ENCODE data around the gene OMA1. TPM values are rescaled to one million over a fixed set of nuclear protein-coding genes. Genes with fewer than 3 reads are reported as not detected.
"Not testable (repeated sequence)": the region's sequence is repeated elsewhere in the genome, so short reads cannot be mapped to it uniquely, and the experiment has no call there.

Gene OMA1
- total RNA-seq, 2 experiments from 2014 or later, result 22.3 to 23.9 TPM

- H3K27ac Mint-ChIP-seq; H3K9me3 Mint-ChIP-seq (ENCODE audit: insufficient read depth); H3K36me3 Mint-ChIP-seq (ENCODE audit: low read depth); H3K4me3 Mint-ChIP-seq; ATAC-seq; CTCF ChIA-PET; DNase-seq: not testable (repeated sequence)
- POLR2A ChIA-PET, result interaction anchor here (0.5 kb wide), 1 partner anchor 13 kb away, joined by 3 read pairs; no protein-coding TSS in a partner anchor
- peaks cover 29% of the 10 kb centered on the region for H3K4me1 Mint-ChIP-seq (ENCODE audit: low read depth)
- peaks cover 49% of the 10 kb centered on the region for H3K27me3 Mint-ChIP-seq (ENCODE audit: low read depth)
Observed at GRCh38 chr1:58582143-58582542, 35.6 kb upstream of the OMA1 start.

- Mint-ChIP-seq H3K36me3 (ENCODE audit: low read depth) (no peaks in the 10 kb centered on the region), H3K27ac (no peak overlapping the region), H3K27me3 (ENCODE audit: low read depth) (peaks cover 47% of the 10 kb centered on the region), H3K9me3 (ENCODE audit: insufficient read depth) (no peaks in the 10 kb centered on the region), H3K4me3 (no peak overlapping the region), H3K4me1 (ENCODE audit: low read depth) (peaks cover 30% of the 10 kb centered on the region)
- ChIA-PET POLR2A (interaction anchor here (0.5 kb wide), 1 partner anchor 12 kb away, joined by 3 read pairs; no protein-coding TSS in a partner anchor), CTCF (no interaction called here)
- ATAC-seq (no peak), DNase-seq (no peak)
Observed at GRCh38 chr1:58581641-58582040, 35.1 kb upstream of the OMA1 start.

- no peak for DNase-seq
- Mint-ChIP-seq H3K27ac (no peak overlapping the region), H3K9me3 (ENCODE audit: insufficient read depth) (no peaks in the 10 kb centered on the region), H3K4me1 (ENCODE audit: low read depth) (peaks cover 37% of the 10 kb centered on the region), H3K36me3 (ENCODE audit: low read depth) (peaks cover 2% of the 10 kb centered on the region), H3K4me3 (no peak overlapping the region), H3K27me3 (ENCODE audit: low read depth) (peaks cover 49% of the 10 kb centered on the region)
- no peak for ATAC-seq
- POLR2A ChIA-PET, result no interaction called here
- CTCF ChIA-PET, result interaction anchor here (1.4 kb wide), 1 partner anchor 64 kb away, joined by 3 read pairs; no protein-coding TSS in a partner anchor
Observed at GRCh38 chr1:58580186-58580585, 33.7 kb upstream of the OMA1 start.

GRCh38 chr1:58577654-58578030 lies 31.1 kb upstream of the OMA1 start:
- peaks cover 32% of the 10 kb centered on the region for H3K4me1 Mint-ChIP-seq (ENCODE audit: low read depth)
- no peak for DNase-seq
- H3K9me3 Mint-ChIP-seq (ENCODE audit: insufficient read depth), result no peaks in the 10 kb centered on the region
- peaks cover 59% of the 10 kb centered on the region for H3K27me3 Mint-ChIP-seq (ENCODE audit: low read depth)
- H3K4me3 Mint-ChIP-seq, result no peak overlapping the region
- ChIA-PET POLR2A (interaction anchor here (0.6 kb wide), 1 partner anchor 45 kb away, joined by 4 read pairs; no protein-coding TSS in a partner anchor), CTCF (interaction anchor here (1.0 to 1.8 kb wide), 3 partner anchors 31 to 75 kb away, joined by 3 to 6 read pairs (median 5); no protein-coding TSS in a partner anchor)
- ATAC-seq, result no peak
- H3K36me3 Mint-ChIP-seq (ENCODE audit: low read depth), result peaks cover 2% of the 10 kb centered on the region
- H3K27ac Mint-ChIP-seq, result no peak overlapping the region

GRCh38 chr1:58576727-58577653 lies 30.5 kb upstream of the OMA1 start, which contains the start of gene TACSTD2:
TACSTD2 (minus strand) TSS chr1:58577252; CDS start chr1:58577156, 96 bp downstream.
- Mint-ChIP-seq H3K36me3 (ENCODE audit: low read depth) (peaks cover 2% of the 10 kb centered on the region), H3K27ac (no peak within 1 kb of the TSS), H3K9me3 (ENCODE audit: insufficient read depth) (no peaks in the 10 kb centered on the region), H3K4me3 (peak within 1 kb of the TSS; percentile 56), H3K27me3 (ENCODE audit: low read depth) (peaks cover 62% of the 10 kb centered on the region), H3K4me1 (ENCODE audit: low read depth) (peaks cover 32% of the 10 kb centered on the region)
- ChIA-PET POLR2A (interaction anchor here (0.6 kb wide), 1 partner anchor 46 kb away, joined by 4 read pairs; no protein-coding TSS in a partner anchor), CTCF (no interaction called here)
- ATAC-seq, result peak; percentile 43
- no peak for DNase-seq

GRCh38 chr1:58576325-58576726 lies 29.8 kb upstream of the OMA1 start:
- ATAC-seq (peak; percentile 38), DNase-seq (no peak)
- Mint-ChIP-seq H3K36me3 (ENCODE audit: low read depth) (peaks cover 2% of the 10 kb centered on the region), H3K27me3 (ENCODE audit: low read depth) (peaks cover 68% of the 10 kb centered on the region), H3K9me3 (ENCODE audit: insufficient read depth) (no peaks in the 10 kb centered on the region), H3K27ac (no peak overlapping the region), H3K4me3 (peak overlapping the region; percentile 56), H3K4me1 (ENCODE audit: low read depth) (peaks cover 32% of the 10 kb centered on the region)
- CTCF ChIA-PET, result no interaction called here
- POLR2A ChIA-PET, result no interaction called here

GRCh38 chr1:58575551-58576324 lies 29.2 kb upstream of the OMA1 start:
- no peak for DNase-seq
- H3K9me3 Mint-ChIP-seq (ENCODE audit: insufficient read depth), result no peaks in the 10 kb centered on the region
- peaks cover 32% of the 10 kb centered on the region for H3K4me1 Mint-ChIP-seq (ENCODE audit: low read depth)
- peaks cover 2% of the 10 kb centered on the region for H3K36me3 Mint-ChIP-seq (ENCODE audit: low read depth)
- H3K27ac Mint-ChIP-seq, result no peak overlapping the region
- ChIA-PET POLR2A (no interaction called here), CTCF (interaction anchor here (1.4 kb wide), 1 partner anchor 76 kb away, joined by 4 read pairs; no protein-coding TSS in a partner anchor)
- H3K27me3 Mint-ChIP-seq (ENCODE audit: low read depth), result peaks cover 65% of the 10 kb centered on the region
- ATAC-seq, result no peak
- peak overlapping the region; percentile 56 for H3K4me3 Mint-ChIP-seq

- CTCF ChIA-PET, result interaction anchor here (1.4 to 1.6 kb wide), 2 partner anchors 56 to 77 kb away, joined by 4 to 5 read pairs; no protein-coding TSS in a partner anchor
- ATAC-seq (no peak), DNase-seq (no peak)
- POLR2A ChIA-PET, result no interaction called here
- peaks cover 68% of the 10 kb centered on the region for H3K27me3 Mint-ChIP-seq (ENCODE audit: low read depth)
- H3K4me1 Mint-ChIP-seq (ENCODE audit: low read depth), result peaks cover 32% of the 10 kb centered on the region
- no peak overlapping the region for H3K4me3 Mint-ChIP-seq
- H3K27ac Mint-ChIP-seq, result no peak overlapping the region
- H3K9me3 Mint-ChIP-seq (ENCODE audit: insufficient read depth), result no peaks in the 10 kb centered on the region
- H3K36me3 Mint-ChIP-seq (ENCODE audit: low read depth), result peaks cover 2% of the 10 kb centered on the region
Observed at GRCh38 chr1:58574816-58575215, 28.3 kb upstream of the OMA1 start.

- DNase-seq (peak; percentile 52), ATAC-seq (peak; percentile 76)
- POLR2A ChIA-PET, result interaction anchor here (1.1 kb wide), 1 partner anchor 27 kb away, joined by 5 read pairs; the partner anchor contains the start of gene OMA1
- no peaks in the 10 kb centered on the region for H3K9me3 Mint-ChIP-seq (ENCODE audit: insufficient read depth)
- no peak overlapping the region for H3K27ac Mint-ChIP-seq
- peaks cover 2% of the 10 kb centered on the region for H3K36me3 Mint-ChIP-seq (ENCODE audit: low read depth)
- CTCF ChIA-PET, result interaction anchor here (0.7 to 1.6 kb wide), 4 partner anchors 26 to 79 kb away, joined by 3 to 5 read pairs (median 4); no protein-coding TSS in a partner anchor
- peaks cover 32% of the 10 kb centered on the region for H3K4me1 Mint-ChIP-seq (ENCODE audit: low read depth)
- H3K27me3 Mint-ChIP-seq (ENCODE audit: low read depth), result peaks cover 66% of the 10 kb centered on the region
- no peak overlapping the region for H3K4me3 Mint-ChIP-seq
Observed at GRCh38 chr1:58573705-58574591, 27.4 kb upstream of the OMA1 start.

GRCh38 chr1:58573138-58573537 lies 26.6 kb upstream of the OMA1 start:
- Mint-ChIP-seq H3K27me3 (ENCODE audit: low read depth) (peaks cover 69% of the 10 kb centered on the region), H3K4me3 (no peak overlapping the region), H3K36me3 (ENCODE audit: low read depth) (peaks cover 2% of the 10 kb centered on the region), H3K9me3 (ENCODE audit: insufficient read depth) (no peaks in the 10 kb centered on the region), H3K27ac (no peak overlapping the region), H3K4me1 (ENCODE audit: low read depth) (peaks cover 32% of the 10 kb centered on the region)
- ChIA-PET CTCF (interaction anchor here (0.9 to 1.6 kb wide), 4 partner anchors 26 to 1186 kb away, joined by 3 to 5 read pairs (median 4); no protein-coding TSS in a partner anchor), POLR2A (interaction anchor here (1.1 kb wide), 1 partner anchor 26 kb away, joined by 5 read pairs; the partner anchor contains the start of gene OMA1)
- ATAC-seq, result no peak
- no peak for DNase-seq
